Peyer's patch (tissue), 4 donors: ENCODE measurements around the gene MYCN. TPM values are rescaled to one million over a fixed set of nuclear protein-coding genes. Genes with fewer than 3 reads are reported as not detected.

Experiments used
- DNase-seq, 3 donors: peaks; one replicate each; pipeline ENCODE4 v3.0.0-alpha.2; 2017 to 2019
- H3K27ac ChIP-seq, 4 donors: fragments of 200-600 bp; sonication (generic); one replicate each; pipeline ENCODE4 v1.5.1; 2016 to 2019
- H3K27me3 ChIP-seq, 2 donors: fragments of 200-600 bp; sonication (generic); one replicate each; pipeline ENCODE4 v1.5.1; 2019
- H3K36me3 ChIP-seq, 3 donors: fragments of 200-600 bp; sonication (generic); one replicate each; pipeline ENCODE4 v1.5.1; 2016 to 2019
- H3K4me1 ChIP-seq, 4 donors: fragments of 200-600 bp; sonication (generic); one replicate each; pipeline ENCODE4 v1.5.1; 2016 to 2019
- H3K4me3 ChIP-seq, 4 donors: fragments of 200-600 bp; sonication (generic); 1 replicate in 3 of 4; 2 replicates in 1 of 4; pipeline ENCODE4 v1.5.1; 2016 to 2019; ENCODE audit warnings: mild to moderate bottlenecking in 1 of 4
- H3K9me3 ChIP-seq, 4 donors: fragments of 200-600 bp; sonication (generic); one replicate each; pipeline ENCODE4 v1.5.1; 2016 to 2019; ENCODE audit warnings: mild to moderate bottlenecking in 1 of 4
- POLR2A ChIP-seq, 2 donors: fragments of 450-650 bp; IDR thresholded peaks; one replicate each; pipeline ENCODE4 v1.5.1; 2017; ENCODE audit warnings: antibody characterized with exemption in 2 of 2, mild to moderate bottlenecking in 2 of 2, moderate library complexity in 2 of 2
- total RNA-seq, 4 donors: library from RNA; depleted of rRNA; stranded (reverse); fragments of >200 nt; gene quantifications; one replicate each; pipeline ENCODE4 v1.1.0, GENCODE V29; 2016
- TF ChIP-seq, protein P1 (sequence below), 6 experiments: fragments of 450-650 bp in 4 of 6; fragments of 200-600 bp in 2 of 6; sonication (generic) in 1 of 6; IDR thresholded peaks; one replicate each; pipeline ENCODE4 v1.5.1; 2017 to 2019; ENCODE audit warnings: antibody characterized with exemption in 6 of 6, mild to moderate bottlenecking in 3 of 6, moderate library complexity in 1 of 6

Gene MYCN
- total RNA-seq, 4 donors from 2014 or later: 0.94 to 5.0 (median 3.3) TPM

DNA sequence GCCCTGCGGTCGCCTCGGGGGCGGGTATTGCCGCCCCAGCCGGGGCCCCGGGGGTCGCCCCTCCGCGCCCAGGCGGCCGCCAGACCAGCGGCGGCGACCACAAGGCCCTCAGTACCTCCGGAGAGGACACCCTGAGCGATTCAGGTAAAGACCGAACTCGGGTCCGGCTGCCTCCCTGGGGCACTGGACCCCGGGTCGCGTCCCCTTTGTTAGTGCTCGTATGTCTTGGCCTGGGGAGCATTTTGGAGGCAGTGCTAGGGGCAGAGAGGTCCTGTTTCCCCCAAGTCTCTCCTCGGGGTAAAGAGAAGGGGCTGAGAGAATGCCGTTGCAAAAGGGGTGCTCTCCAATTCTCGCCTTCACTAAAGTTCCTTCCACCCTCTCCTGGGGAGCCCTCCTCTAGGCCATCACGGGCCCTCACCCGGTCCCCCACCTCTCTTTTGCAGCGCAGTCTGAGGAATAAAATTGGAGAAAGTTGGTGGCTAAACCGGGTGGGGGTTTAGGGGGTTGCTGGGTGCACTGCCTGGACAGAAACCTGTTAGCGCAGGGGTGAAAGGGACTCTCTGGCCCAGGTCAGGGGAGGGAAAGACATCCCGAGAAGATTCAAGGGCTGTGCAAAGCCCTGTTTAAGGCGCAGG lies 2.5 kb downstream of the MYCN start:
- H3K27ac ChIP-seq: no peak overlapping the region
- peaks cover 0 to 47% (median 0%) of the 10 kb centered on the region in 4 donors for H3K4me1 ChIP-seq
- DNase-seq: no peak
- H3K4me3 ChIP-seq: peak overlapping the region in 2 of 4 donors; percentile 56 to 60
- no peak for TF ChIP-seq POLR2A (IDR thresholded peaks at IDR 0.05)
- TF ChIP-seq, protein P1, sequence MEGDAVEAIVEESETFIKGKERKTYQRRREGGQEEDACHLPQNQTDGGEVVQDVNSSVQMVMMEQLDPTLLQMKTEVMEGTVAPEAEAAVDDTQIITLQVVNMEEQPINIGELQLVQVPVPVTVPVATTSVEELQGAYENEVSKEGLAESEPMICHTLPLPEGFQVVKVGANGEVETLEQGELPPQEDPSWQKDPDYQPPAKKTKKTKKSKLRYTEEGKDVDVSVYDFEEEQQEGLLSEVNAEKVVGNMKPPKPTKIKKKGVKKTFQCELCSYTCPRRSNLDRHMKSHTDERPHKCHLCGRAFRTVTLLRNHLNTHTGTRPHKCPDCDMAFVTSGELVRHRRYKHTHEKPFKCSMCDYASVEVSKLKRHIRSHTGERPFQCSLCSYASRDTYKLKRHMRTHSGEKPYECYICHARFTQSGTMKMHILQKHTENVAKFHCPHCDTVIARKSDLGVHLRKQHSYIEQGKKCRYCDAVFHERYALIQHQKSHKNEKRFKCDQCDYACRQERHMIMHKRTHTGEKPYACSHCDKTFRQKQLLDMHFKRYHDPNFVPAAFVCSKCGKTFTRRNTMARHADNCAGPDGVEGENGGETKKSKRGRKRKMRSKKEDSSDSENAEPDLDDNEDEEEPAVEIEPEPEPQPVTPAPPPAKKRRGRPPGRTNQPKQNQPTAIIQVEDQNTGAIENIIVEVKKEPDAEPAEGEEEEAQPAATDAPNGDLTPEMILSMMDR (IDR thresholded peaks at IDR 0.05): no peak
- H3K36me3 ChIP-seq: no peaks in the 10 kb centered on the region
- H3K27me3 ChIP-seq: peaks cover 0 to 5% of the 10 kb centered on the region in 2 donors
- H3K9me3 ChIP-seq: no peaks in the 10 kb centered on the region

DNA sequence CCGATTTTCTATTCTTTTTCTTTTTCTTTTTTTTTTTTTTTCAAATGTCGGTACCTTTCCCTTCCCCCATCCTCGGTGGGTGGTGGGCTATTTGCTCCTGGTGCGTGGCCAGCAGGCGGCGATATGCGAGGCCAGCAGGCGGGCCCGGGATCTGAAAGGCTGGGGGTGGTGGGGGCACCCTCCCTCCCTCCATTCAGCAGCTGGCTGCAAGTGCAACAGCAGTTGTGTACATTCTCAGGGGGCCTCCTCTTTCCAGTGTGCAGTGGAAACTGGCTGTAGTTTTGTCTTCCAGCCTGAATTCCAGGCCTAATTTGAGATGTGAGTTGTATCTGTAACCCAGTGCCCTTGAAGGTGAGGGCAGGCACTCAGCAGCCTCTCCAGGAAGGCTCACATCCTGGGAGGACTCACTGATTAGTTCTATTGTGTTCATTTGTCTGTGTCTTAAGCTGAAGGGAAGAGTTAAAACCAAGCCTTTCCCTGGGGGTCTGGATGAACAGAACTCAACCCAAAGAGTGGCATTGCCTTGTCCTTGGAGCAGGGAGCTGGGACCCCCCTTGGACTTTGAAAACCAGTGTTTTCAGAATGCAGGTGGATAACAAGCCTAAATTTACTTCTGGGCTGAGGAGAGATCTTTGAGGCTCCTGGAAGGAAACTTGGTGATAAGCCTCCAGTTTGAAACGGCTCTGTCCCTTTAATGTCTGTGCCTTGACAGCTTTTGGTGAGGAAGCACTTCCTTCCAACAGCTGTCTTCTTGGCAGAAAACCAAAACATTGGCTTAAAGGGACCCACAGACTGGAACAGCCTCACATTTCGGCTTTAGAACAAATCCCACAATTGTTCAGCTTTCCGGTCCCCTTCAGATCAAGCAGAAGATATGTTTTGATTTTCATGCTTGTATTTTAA lies 3.3 kb downstream of the MYCN start:
- Histone ChIP-seq H3K4me1 (peaks cover 0 to 47% (median 0%) of the 10 kb centered on the region in 4 donors), H3K27ac (peak overlapping the region in 1 of 4 donors; percentile 21), H3K4me3 (peak overlapping the region in 1 of 4 donors; percentile 56), H3K36me3 (no peaks in the 10 kb centered on the region), H3K27me3 (peaks cover 0 to 5% of the 10 kb centered on the region in 2 donors), H3K9me3 (no peaks in the 10 kb centered on the region)
- no peak for TF ChIP-seq POLR2A (IDR thresholded peaks at IDR 0.05)
- TF ChIP-seq, protein P1 (IDR thresholded peaks at IDR 0.05): peak in 4 of 6 experiments; percentile 21 to 45 (median 27)
- peak in 1 of 3 donors; percentile 57 for DNase-seq

DNA sequence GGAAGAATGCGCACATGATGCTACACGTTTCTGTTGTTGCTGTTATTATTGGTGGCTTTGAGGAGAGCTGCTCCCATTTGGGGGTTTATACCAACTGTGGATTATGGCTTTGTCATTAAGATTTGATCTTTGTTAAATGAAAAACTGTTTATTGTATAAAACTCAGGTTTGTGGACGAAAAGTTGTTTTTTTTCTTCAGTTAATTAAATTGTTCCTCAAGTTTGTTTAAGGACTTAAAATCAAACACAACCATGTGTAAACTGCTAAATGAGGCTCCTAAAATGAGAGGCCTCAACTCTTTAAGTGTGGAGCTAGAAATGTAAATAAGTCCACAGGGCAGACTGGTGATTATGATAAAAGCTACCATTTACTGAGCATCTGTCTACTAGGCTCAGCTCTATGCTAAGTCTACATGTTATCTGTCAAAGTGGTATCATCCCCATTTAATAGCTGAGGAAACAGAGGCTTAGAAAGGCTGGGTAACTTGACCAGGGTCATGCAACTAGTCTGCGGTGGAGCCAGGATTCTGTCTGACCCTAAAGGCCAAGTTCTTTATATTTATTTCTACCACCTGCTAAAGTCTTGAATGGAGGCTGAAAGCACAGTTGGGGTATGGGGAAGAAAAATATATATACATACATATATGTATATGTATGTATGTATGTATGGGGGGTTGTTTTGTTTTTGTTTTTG lies 4.1 kb downstream of the MYCN start:
- Histone ChIP-seq H3K4me1 (peaks cover 0 to 44% (median 0%) of the 10 kb centered on the region in 4 donors), H3K9me3 (no peaks in the 10 kb centered on the region), H3K36me3 (no peaks in the 10 kb centered on the region), H3K4me3 (no peak overlapping the region), H3K27me3 (peaks cover 0 to 5% of the 10 kb centered on the region in 2 donors), H3K27ac (no peak overlapping the region)
- DNase-seq: no peak
- TF ChIP-seq POLR2A (IDR thresholded peaks at IDR 0.05): no peak
- TF ChIP-seq, protein P1 (IDR thresholded peaks at IDR 0.05): no peak

- Histone ChIP-seq H3K27ac (no peak overlapping the region), H3K36me3 (no peaks in the 10 kb centered on the region), H3K27me3 (peaks cover 0 to 1% of the 10 kb centered on the region in 2 donors), H3K9me3 (no peaks in the 10 kb centered on the region), H3K4me1 (peaks cover 0 to 28% (median 0%) of the 10 kb centered on the region in 4 donors), H3K4me3 (no peak overlapping the region)
- DNase-seq: no peak
- TF ChIP-seq, protein P1 (IDR thresholded peaks at IDR 0.05): no peak
- no peak for TF ChIP-seq POLR2A (IDR thresholded peaks at IDR 0.05)
Measured at GRCh38 chr2:15945909-15946705, 5.8 kb downstream of the MYCN start.

GRCh38 chr2:15946983-15947382 lies 6.6 kb downstream of the MYCN start:
- H3K27me3 ChIP-seq: no peaks in the 10 kb centered on the region
- H3K9me3 ChIP-seq: no peaks in the 10 kb centered on the region
- no peaks in the 10 kb centered on the region for H3K36me3 ChIP-seq
- peaks cover 0 to 19% (median 0%) of the 10 kb centered on the region in 4 donors for H3K4me1 ChIP-seq
- no peak overlapping the region for H3K27ac ChIP-seq
- no peak overlapping the region for H3K4me3 ChIP-seq
- TF ChIP-seq POLR2A (IDR thresholded peaks at IDR 0.05): no peak
- TF ChIP-seq, protein P1 (IDR thresholded peaks at IDR 0.05): no peak
- no peak for DNase-seq
